HepG2 (cell line): Measurements from ENCODE around the gene ADM. TPM values are rescaled to one million over a fixed set of nuclear protein-coding genes. Genes with fewer than 3 reads are reported as not detected.
A peak's percentile ranks its signal among the peaks of the same experiment; 100 is the strongest.

Experiments
- ARHGAP35 ChIP-seq: sonication (generic); formaldehyde crosslinking; IDR thresholded peaks from 2 replicates; pipeline ENCODE4 v1.9.0; 2022; ENCODE audit warnings: mild to moderate bottlenecking, inconsistent platforms, moderate library complexity, missing genetic modification reagents, borderline replicate concordance
- ARNT ChIP-seq: fragments of 450-650 bp; IDR thresholded peaks from 2 replicates; pipeline ENCODE4 v1.6.1; 2017
- CBX1 ChIP-seq: IDR thresholded peaks from one replicate; pipeline ENCODE4 v1.6.1; 2016; ENCODE audit warnings: antibody characterized with exemption, low read depth
- CEBPG ChIP-seq: IDR thresholded peaks from 2 replicates; pipeline ENCODE4 v1.6.1; 2016
- FOXJ3 ChIP-seq: sonication (generic); formaldehyde crosslinking; IDR thresholded peaks from 2 replicates; pipeline ENCODE4 v1.4.0; 2020; ENCODE audit warnings: missing genetic modification reagents, mild to moderate bottlenecking, borderline replicate concordance
- HBP1 ChIP-seq: IDR thresholded peaks from 2 replicates; pipeline ENCODE4 v1.6.1; 2016; ENCODE audit warnings: low read depth, control low read depth
- JUNB ChIP-seq: sonication (generic); formaldehyde crosslinking; IDR thresholded peaks from 2 replicates; pipeline ENCODE4 v1.8.0; 2022; ENCODE audit warnings: missing genetic modification reagents, mild to moderate bottlenecking, borderline replicate concordance
- MAF1 ChIP-seq: sonication (generic); formaldehyde crosslinking; IDR thresholded peaks from 2 replicates; pipeline ENCODE4 v1.5.0; 2020; ENCODE audit warnings: missing genetic modification reagents, borderline replicate concordance
- MTA3 ChIP-seq: sonication (generic); formaldehyde crosslinking; IDR thresholded peaks from 2 replicates; pipeline ENCODE4 v1.4.0; 2020; ENCODE audit warnings: missing genetic modification reagents
- PAXIP1 ChIP-seq: sonication (generic); formaldehyde crosslinking; conservative IDR thresholded peaks from 2 replicates; pipeline ENCODE4 v1.4.0; 2020; ENCODE audit warnings: mild to moderate bottlenecking, missing genetic modification reagents, moderate library complexity
- POLR2A ChIP-seq, 2 experiments: IDR thresholded peaks; 2 replicates each; pipeline ENCODE4 v1.6.1; 2011; ENCODE audit warnings: low read depth in 2 of 2, low read length in 2 of 2, mild to moderate bottlenecking in 1 of 2, moderate library complexity in 1 of 2; ENCODE audit not compliant: insufficient read depth in 1 of 2
- PREB ChIP-seq: sonication (generic); formaldehyde crosslinking; IDR thresholded peaks from 2 replicates; pipeline ENCODE4 v1.4.0; 2020; ENCODE audit warnings: missing genetic modification reagents
- RBFOX2 ChIP-seq: fragments of 200-400 bp; formaldehyde crosslinking; IDR thresholded peaks from 2 replicates; pipeline ENCODE4 v1.6.1; 2017; ENCODE audit warnings: low read depth, mild to moderate bottlenecking, low read length
- SRF ChIP-seq: IDR thresholded peaks from 2 replicates; pipeline ENCODE4 v1.6.1; 2011; ENCODE audit warnings: mild to moderate bottlenecking, low read depth, low read length, moderate library complexity
- XRCC5 ChIP-seq: fragments of 200-400 bp; formaldehyde crosslinking; optimal IDR thresholded peaks from 2 replicates; pipeline ENCODE3; 2017; ENCODE audit warnings: mild to moderate bottlenecking, low read length
- ZFX ChIP-seq: sonication (generic); formaldehyde crosslinking; IDR thresholded peaks from 2 replicates; pipeline ENCODE4 v1.4.0; 2020; ENCODE audit warnings: mild to moderate bottlenecking, low read depth, missing genetic modification reagents, moderate library complexity
- ZNF230 ChIP-seq: sonication (generic); formaldehyde crosslinking; IDR thresholded peaks from 2 replicates; pipeline ENCODE4 v1.4.0; 2020; ENCODE audit warnings: mild to moderate bottlenecking, missing genetic modification reagents
- ZNF234 ChIP-seq: sonication (generic); formaldehyde crosslinking; conservative IDR thresholded peaks from 2 replicates; pipeline ENCODE4 v1.5.1; 2020; ENCODE audit warnings: mild to moderate bottlenecking, missing genetic modification reagents
- ZNF501 ChIP-seq: sonication (generic); formaldehyde crosslinking; IDR thresholded peaks from 2 replicates; pipeline ENCODE4 v1.5.1; 2020; ENCODE audit warnings: mild to moderate bottlenecking, moderate library complexity, missing genetic modification reagents
- ZNF777 ChIP-seq: sonication (generic); formaldehyde crosslinking; IDR thresholded peaks from 2 replicates; pipeline ENCODE4 v1.4.0; 2020; ENCODE audit warnings: missing genetic modification reagents
- polyA plus RNA-seq, 8 experiments: library from polyadenylated mRNA; depleted of rRNA in 3 of 8; stranded (reverse) in 7 of 8; unstranded in 1 of 8; fragments of >200 nt; fragmentation: Illumina TruSeq in 4 of 8; extraction: Trizol in 4 of 8; gene quantifications; 2 replicates each; pipeline versions ENCODE4 v1.2.1 to v1.2.3, GENCODE V29; 2011 to 2016; ENCODE audit warnings: low read depth in 4 of 8, missing spikeins in 1 of 8, mixed read lengths in 1 of 8; ENCODE audit not compliant: insufficient read depth in 1 of 8
- total RNA-seq, 5 experiments: library from RNA; depleted of rRNA; stranded (reverse); fragments of >200 nt; fragmentation: Illumina TruSeq; extraction: Trizol; gene quantifications; 2 replicates each; pipeline ENCODE4 v1.2.3, GENCODE V29; 2016; ENCODE audit warnings: low read depth in 1 of 5

ADM gene
- total and polyA plus RNA-seq, 2 of the 13 experiments (the other 11 are each of a cell fraction or from before 2014, with no cell fraction given): 10.7 to 26.1 TPM

- TF ChIP-seq RBFOX2: peak; percentile 10; the same call in 1 of the 2 replicates
- TF ChIP-seq MTA3 (CRISPR knock-in tag): no peak
- 0 out of 2 replicates have a peak, but pooled peaks have one; percentile 23 for TF ChIP-seq MAF1 (CRISPR knock-in tag)
- TF ChIP-seq CEBPG (CRISPR knock-in tag): no peak
- peak; percentile 15; the same call in 1 of the 2 replicates for TF ChIP-seq ZFX
- TF ChIP-seq SRF: peak; percentile 84
- TF ChIP-seq XRCC5: peak; percentile 7
- TF ChIP-seq ARHGAP35 (CRISPR knock-in tag): no peak
- TF ChIP-seq ZNF234: 0 out of 2 replicates have a peak, but pooled peaks have one; percentile 22
- peak; percentile 4 for TF ChIP-seq CBX1
- TF ChIP-seq PREB (CRISPR knock-in tag): no peak
- no peak for TF ChIP-seq ARNT
- 0 out of 2 replicates have a peak, but pooled peaks have one; percentile 3 for TF ChIP-seq FOXJ3 (CRISPR knock-in tag)
- TF ChIP-seq JUNB (CRISPR knock-in tag): no peak
- TF ChIP-seq POLR2A (IDR thresholded peaks at IDR 0.05; ENCODE audit: insufficient read depth in 1 of 2, low read depth in 2 of 2, low read length in 2 of 2): peak in 1 of 2 experiments; percentile 60; a peak in 2 of 4 replicates
- 0 out of 2 replicates have a peak, but pooled peaks have one; percentile 5 for TF ChIP-seq PAXIP1 (CRISPR knock-in tag)
- peak; percentile 62; the same call in 1 of the 2 replicates for TF ChIP-seq ZNF777 (CRISPR knock-in tag)
- no peak for TF ChIP-seq ZNF230
- peak; percentile 16; the same call in 1 of the 2 replicates for TF ChIP-seq HBP1
- 0 out of 2 replicates have a peak, but pooled peaks have one; percentile 3 for TF ChIP-seq ZNF501 (CRISPR knock-in tag)
Observed at GRCh38 chr11:10303558-10304363, 1.1 kb upstream of the ADM start (continued).
